NCI-H345 treated with DMSO at 0.1 percent for 48 hours (cell line): ENCODE results near the gene LRRC59.

Experiments
- DNase-seq: peaks from one replicate; lab custom pipeline; 2025; ENCODE audit not compliant: unreplicated experiment; lab: John Stamatoyannopoulos, UW

The LRRC59 gene

GRCh38 chr17:50388728-50389127 lies 8.6 kb downstream of the LRRC59 start:
- DNase-seq, result no peak

- no peak for DNase-seq
Measured at GRCh38 chr17:50386510-50386909, 10.8 kb downstream of the LRRC59 start.

- no peak for DNase-seq
Measured at GRCh38 chr17:50382931-50383330, 14.4 kb downstream of the LRRC59 start.

GRCh38 chr17:50381920-50382319 lies 15.4 kb downstream of the LRRC59 start:
- DNase-seq, result no peak

GRCh38 chr17:50381260-50381815 lies 16.0 kb downstream of the LRRC59 start:
- no peak for DNase-seq

- no peak for DNase-seq
Measured at GRCh38 chr17:50380369-50381259, 16.7 kb downstream of the LRRC59 start.

- no peak for DNase-seq
Measured at GRCh38 chr17:50379351-50380132, 17.8 kb downstream of the LRRC59 start.

GRCh38 chr17:50375858-50376538 lies 21.3 kb downstream of the LRRC59 start:
- DNase-seq, result no peak

GRCh38 chr17:50373705-50374104 lies 23.6 kb downstream of the LRRC59 start:
- no peak for DNase-seq

- peak; percentile 79 for DNase-seq
Measured at GRCh38 chr17:50372758-50373556, 24.4 kb downstream of the LRRC59 start, which contains the start of the genes EME1 and MRPL27. Gene EME1, plus strand, starts transcription at chr17:50373229. Its CDS starts 1,980 bp downstream, at chr17:50375209. Gene MRPL27, minus strand, starts transcription at chr17:50373184. Its CDS starts 14 bp downstream, at chr17:50373170.

GRCh38 chr17:50372222-50372757 lies 25.0 kb downstream of the LRRC59 start:
- no peak for DNase-seq

GRCh38 chr17:50371526-50371925 lies 25.8 kb downstream of the LRRC59 start:
- no peak for DNase-seq

- no peak for DNase-seq
Measured at GRCh38 chr17:50370052-50370451, 27.3 kb downstream of the LRRC59 start.

- no peak for DNase-seq
Measured at GRCh38 chr17:50367401-50367800, 29.9 kb downstream of the LRRC59 start.

- no peak for DNase-seq
Measured at GRCh38 chr17:50365649-50366393, 31.5 kb downstream of the LRRC59 start.

- no peak for DNase-seq
Measured at GRCh38 chr17:50365165-50365564, 32.2 kb downstream of the LRRC59 start.

GRCh38 chr17:50364715-50365114 lies 32.6 kb downstream of the LRRC59 start:
- no peak for DNase-seq

- DNase-seq, result no peak
Measured at GRCh38 chr17:50364061-50364458, 33.3 kb downstream of the LRRC59 start.
